Measurements from ENCODE around the gene RTP2.

GRCh38 chr3:187744169-187745151 lies 42.1 kb upstream of the RTP2 start:
- no peak for TF ChIP-seq CTCF (IDR thresholded peaks at IDR 0.05)
- TF ChIP-seq EP300 (IDR thresholded peaks at IDR 0.05): no peak
- peak; percentile 25 to 48 for TF ChIP-seq POLR2A (IDR thresholded peaks at IDR 0.05)
- peak; percentile 55 for TF ChIP-seq POLR2AphosphoS5 (IDR thresholded peaks at IDR 0.05)

Measured in gastroesophageal sphincter (tissue), 3 donors.